NCI-H774 (cell line): ENCODE results near the gene CLASP1.
"Not testable (repeated sequence)": the region's sequence is repeated elsewhere in the genome, so short reads cannot be mapped to it uniquely, and the experiment has no call there.

ENCODE experiments used
- DNase-seq: peaks from one replicate; lab custom pipeline; 2025; lab: John Stamatoyannopoulos, UW

CLASP1 gene

GRCh38 chr2:121475811-121476571 lies 173.3 kb downstream of the CLASP1 start:
- no peak for DNase-seq

DNA sequence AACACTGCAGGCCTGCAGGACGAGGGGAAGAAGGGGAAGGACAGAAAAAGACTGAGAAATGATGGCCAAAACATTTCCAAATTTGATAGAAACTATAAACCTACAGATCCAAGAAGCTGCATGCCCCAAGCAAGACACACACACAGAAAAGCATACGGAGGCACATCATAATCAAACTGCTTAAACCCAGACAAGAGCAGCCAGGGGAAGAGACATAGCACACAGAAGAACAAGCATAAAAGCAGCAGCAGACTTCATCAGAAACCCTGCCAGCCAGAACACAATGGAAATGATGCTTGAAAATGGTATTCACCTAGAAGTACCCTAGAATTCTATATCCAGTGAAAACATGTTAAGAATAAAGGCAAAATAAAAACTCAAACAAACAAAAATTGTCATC lies 175.8 kb downstream of the CLASP1 start:
- no peak for DNase-seq

DNA sequence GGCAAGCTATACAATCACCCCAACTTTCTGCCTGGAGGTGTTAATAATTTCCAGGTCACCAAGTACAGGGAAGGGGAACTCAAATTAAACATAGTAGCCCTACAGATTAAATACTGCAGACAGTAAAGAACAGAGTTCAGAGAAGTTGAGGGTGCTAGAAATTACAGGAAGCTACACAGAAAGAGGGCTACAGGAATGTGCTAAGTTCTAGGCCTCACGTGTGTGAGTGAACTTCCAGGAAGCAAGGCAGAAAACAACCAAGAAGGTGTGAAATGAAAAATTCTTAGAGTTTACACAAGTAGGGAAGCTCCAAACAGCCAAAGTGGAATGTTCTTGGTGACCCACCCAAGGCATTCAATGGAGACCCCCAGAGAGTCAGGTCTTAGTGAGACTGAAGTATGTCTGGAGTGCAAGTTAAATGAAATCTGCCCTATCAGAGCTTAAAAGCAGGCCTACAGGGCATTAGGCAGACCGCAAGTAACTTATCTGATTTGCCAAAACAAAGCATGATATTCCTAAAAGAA lies 176.7 kb downstream of the CLASP1 start:
- no peak for DNase-seq

DNA sequence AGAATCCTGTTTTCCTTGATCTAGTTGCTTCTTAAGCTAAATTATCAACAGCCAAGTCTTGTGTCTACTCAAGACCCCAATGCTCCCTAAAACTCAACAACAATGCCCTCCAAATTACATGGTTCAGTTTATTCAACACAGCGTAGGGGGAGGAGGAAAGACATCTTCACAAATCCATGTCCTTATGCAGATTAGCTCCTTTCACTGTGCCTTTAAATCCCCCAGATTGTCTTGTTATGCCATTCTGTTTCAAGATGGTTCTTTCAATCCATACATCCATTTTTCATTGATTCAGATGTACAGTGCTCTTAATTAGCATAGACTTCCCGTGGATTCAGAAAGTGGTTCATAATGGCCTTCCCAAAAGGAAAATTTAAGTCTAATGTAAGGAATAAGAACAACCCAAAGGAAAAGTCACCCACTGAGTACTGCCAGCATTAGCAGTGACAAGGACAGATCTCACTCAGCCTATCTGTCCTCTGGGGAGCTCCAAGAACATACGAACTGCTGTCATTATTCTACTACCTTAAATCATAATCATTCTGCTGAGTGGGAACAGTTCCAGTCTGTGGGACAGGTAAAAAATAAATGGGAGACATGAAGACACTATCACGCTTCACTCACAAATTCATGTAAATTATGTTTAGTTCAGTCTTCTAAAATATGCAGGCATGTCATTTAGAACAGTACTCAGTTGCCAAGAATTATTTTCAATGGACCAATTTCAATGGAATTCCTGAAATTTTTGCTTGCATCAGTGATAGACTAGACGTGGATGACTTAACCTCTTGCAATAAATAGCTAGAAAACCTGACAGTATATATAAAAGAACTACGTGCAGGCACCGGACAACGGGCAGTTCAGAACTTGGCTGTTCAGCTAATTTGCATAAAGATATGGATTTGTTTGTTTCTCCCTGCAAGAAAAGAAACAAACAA lies 177.5 kb downstream of the CLASP1 start:
- DNase-seq: no peak

DNA sequence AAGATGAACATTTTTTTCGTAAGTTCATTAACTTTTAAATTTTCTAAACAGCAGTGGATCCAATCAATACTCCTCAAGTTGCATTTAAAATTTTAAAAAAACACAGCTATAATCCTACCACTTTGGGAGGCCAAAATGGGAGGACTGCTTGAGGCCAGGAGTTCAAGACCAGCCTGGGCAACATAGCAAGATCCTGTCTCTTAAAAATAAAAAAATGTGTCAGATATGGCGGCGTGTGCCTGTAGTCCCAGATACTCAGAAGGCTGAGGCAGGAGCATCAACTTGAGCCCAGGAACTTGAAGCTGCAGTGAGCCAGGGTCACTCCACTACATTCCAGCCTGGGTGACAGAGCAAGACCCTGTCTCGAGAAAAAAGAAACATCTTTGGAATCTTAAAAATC lies 178.3 kb downstream of the CLASP1 start:
- no peak for DNase-seq

- DNase-seq: no peak
These were observed 179.9 kb downstream of the CLASP1 start for GRCh38 chr2:121469356-121469755.

DNA sequence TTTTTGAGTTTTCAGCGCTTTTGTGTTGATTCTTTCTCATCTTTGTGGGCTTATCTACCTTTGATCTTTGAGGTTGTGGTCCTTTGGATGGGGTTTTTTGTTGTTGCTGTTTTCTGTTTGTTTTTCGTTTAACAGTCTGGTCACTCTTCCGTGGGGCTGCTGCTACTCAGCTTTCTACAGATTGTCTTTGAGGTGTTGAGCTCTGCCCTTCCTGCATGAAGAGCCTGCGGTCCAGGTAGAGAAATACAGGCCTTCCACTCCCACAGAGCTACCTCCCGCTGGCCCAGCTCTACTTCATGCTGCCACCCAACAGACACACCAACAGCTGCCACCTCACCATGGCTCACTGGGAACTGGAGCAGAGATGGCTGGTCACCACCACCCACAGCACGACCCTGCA lies 180.3 kb downstream of the CLASP1 start:
- DNase-seq: no peak

GRCh38 chr2:121459291-121459690 lies 190.0 kb downstream of the CLASP1 start:
- no peak for DNase-seq

- DNase-seq: no peak
These were observed 192.9 kb downstream of the CLASP1 start for GRCh38 chr2:121456325-121456724.

GRCh38 chr2:121455446-121455845 lies 193.8 kb downstream of the CLASP1 start:
- no peak for DNase-seq

DNA sequence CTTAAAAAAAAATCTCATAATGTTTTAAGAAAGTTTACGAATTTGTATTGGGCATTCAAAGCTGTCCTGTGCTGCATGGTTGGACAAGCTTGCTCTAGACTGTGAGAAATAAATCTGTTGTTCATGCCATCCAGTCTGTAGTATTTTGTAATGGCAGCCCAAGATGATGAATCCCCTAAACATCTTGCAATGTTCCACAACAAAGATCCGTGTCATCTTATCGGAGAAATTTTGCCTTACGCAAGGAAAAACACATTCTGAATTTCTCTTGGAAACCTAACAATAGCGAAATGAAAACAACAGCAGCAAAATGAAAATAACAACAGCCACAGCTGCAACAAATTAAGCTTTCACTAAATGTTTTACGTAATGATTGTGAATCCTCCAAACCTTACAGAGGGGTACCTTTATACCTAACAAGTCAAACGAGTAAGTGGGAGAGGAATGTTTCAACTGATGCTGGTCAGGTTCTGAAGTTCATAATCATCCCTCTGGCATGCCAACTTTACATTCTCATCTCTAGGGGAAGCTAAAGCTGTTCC lies 194.6 kb downstream of the CLASP1 start:
- DNase-seq: no peak

GRCh38 chr2:121451398-121451797 lies 197.9 kb downstream of the CLASP1 start:
- no peak for DNase-seq

- no peak for DNase-seq
These were observed 199.0 kb downstream of the CLASP1 start for GRCh38 chr2:121450301-121450700.

DNA sequence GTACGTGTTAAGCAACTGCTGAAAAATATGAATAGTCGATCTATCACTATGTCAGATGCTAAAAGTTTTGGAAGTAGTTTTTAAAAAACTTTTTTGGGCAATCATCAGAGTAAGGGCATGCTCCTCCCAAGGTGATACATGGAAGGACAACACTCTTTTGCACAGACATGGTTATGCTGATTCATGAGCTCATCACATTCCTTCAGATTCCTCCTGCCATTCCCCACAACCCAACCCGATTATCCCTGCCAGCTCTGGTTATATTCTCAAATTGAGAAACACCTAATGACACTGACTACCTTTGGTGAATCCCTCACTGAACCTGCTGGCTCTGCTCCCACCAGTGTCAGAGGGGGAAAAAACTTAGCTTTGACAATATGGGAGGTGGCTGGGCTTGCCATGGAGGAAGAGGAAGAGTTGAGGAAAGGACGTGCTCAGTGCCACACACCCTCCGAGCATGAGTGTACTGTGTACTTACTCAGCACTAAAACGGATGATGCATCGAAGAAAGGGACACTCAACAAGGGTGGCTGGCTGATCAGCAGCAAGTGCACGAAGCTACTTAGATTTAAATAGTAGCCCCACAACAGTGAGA lies 202.5 kb downstream of the CLASP1 start:
- no peak for DNase-seq

DNA sequence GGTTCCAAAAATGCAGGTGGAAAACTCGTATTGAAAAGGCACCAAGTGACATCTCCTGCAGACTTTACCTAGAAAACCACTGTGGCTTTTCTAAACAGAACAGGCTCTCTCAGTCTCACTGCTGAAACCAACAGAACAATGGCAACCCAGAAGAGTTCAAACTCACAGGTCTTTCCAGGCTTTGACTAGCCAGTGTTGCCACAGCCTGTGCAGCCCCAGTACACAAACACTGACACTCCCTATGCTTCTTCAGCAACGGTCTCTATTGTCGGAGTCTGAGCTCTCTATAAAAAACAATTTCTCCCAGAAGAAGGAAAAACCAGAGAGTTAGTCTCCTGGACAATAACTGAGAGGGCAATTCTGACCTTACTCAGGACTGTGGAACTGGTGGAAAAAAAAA lies 206.4 kb downstream of the CLASP1 start:
- no peak for DNase-seq

DNA sequence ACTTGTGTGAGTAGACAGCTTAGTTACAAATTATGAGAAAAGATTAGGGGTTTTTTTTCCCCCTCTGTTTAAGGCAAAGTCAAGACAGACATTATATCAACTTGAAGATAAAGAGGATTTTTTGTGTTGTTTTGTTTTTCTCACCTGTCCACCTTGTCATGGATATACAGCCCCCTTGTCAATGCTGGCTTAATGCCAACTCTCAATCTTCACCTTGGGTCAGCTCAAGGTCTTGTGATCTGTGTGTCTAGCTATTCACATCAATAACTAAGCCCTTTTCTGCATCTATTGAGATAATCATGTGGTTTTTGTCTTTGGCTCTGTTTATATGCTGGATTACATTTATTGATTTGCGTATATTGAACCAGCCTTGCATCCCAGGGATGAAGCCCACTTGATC lies 211.0 kb downstream of the CLASP1 start:
- DNase-seq: not testable (repeated sequence)

GRCh38 chr2:121436918-121437317 lies 212.3 kb downstream of the CLASP1 start:
- no peak for DNase-seq

DNA sequence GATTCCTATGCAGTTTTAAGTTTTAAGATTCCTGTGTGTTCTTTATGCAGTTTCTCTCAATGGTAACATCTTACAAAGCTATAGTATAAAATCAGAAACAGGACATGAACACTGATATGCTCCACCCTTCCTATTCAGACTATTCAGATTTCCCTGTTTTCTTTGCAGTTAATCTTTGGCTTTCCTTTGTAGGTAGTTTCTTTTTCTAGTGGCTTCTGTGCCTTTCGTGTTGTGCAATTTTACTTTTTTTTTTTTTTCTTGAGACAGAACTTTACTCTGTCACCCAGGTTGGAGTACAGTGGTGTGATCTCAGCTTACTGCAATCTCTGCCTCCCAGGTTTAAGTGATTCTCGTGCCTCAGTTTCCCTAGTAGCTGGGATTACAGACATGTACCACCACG lies 213.5 kb downstream of the CLASP1 start:
- no peak for DNase-seq

- no peak for DNase-seq
These were observed 218.0 kb downstream of the CLASP1 start for GRCh38 chr2:121431214-121431613.

DNA sequence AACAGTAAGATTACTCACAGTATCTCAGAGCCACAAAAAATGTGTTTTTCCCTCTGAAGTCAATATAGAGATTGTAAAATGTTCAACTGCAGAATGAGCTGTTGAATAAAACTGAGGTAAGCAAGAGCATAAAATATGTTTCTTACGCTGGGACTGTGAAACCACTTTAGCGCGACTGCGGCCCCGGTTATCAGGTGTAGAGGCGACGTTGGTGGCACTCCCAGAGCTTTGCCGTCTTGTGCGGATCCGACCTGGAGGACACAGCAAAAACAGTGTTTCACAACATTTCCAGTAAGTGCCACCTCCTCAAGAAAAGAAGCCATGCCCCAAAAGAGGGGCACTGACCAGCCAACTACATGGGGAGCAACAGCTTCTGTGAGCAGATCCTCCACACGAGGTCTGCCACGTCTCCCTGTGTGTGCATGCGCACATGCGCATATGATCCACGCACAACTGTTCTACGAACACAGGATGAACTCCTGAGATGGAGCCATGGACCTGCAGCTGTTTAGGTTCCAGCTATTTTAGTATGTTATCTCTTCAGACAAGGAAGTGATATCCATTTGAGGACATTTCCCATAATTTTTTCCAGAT lies 219.2 kb downstream of the CLASP1 start:
- DNase-seq: no peak

- no peak for DNase-seq
These were observed 220.0 kb downstream of the CLASP1 start for GRCh38 chr2:121429119-121429903.
